ENCODE results near the gene GP2. TPM values are rescaled to one million over a fixed set of nuclear protein-coding genes. Genes with fewer than 3 reads are reported as not detected.

GP2 gene
- total and polyA plus RNA-seq, 4 donors: 4.3 to 6.4 (median 5.1) TPM

DNA sequence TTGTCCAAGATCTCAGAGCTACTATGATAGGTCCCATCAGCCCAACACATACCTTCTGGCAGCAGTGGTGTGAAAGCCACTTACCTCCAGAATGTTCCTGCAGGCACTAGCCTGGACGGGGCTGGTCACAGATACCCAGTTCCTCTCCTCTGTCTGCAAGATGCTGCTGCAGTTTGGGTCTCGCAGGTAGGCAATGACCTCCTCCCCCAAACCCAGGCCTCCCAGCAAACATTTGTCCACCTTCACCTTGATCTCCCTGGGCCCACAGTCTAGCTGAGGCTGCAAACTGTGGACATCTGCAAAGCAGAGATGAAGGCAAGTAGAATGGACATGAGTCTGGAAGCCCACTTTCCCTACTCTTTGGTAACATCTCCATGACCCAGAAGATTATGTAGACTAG is 7.1 kb downstream of the GP2 start:
- no peaks in the 10 kb centered on the region for H3K36me3 ChIP-seq (ENCODE audit: control insufficient read depth in 1 of 2, insufficient read depth in 2 of 2, low read length in 1 of 2)
- no peak for ATAC-seq (ENCODE audit: low FRiP score)
- H3K4me1 ChIP-seq (ENCODE audit: control insufficient read depth in 1 of 2, insufficient read depth in 2 of 2, low read length in 2 of 2): no peaks in the 10 kb centered on the region
- H3K27ac ChIP-seq (ENCODE audit: low read depth in 1 of 2, low read length in 2 of 2): no peak overlapping the region
- H3K9me3 ChIP-seq (ENCODE audit: control insufficient read depth, low read length): no peaks in the 10 kb centered on the region
- no peak for DNase-seq
- no peak overlapping the region for H3K4me3 ChIP-seq (ENCODE audit: low read length in 2 of 2)
- no peaks in the 10 kb centered on the region for H3K27me3 ChIP-seq (ENCODE audit: control insufficient read depth in 1 of 2, insufficient read depth in 2 of 2, low read length in 1 of 2)
- intact Hi-C loops (cut with DNase I): no loop called here
- WGBS, 2 donors: 74 to 78% methylated on average over 2 of the region's 2 CpGs

DNA sequence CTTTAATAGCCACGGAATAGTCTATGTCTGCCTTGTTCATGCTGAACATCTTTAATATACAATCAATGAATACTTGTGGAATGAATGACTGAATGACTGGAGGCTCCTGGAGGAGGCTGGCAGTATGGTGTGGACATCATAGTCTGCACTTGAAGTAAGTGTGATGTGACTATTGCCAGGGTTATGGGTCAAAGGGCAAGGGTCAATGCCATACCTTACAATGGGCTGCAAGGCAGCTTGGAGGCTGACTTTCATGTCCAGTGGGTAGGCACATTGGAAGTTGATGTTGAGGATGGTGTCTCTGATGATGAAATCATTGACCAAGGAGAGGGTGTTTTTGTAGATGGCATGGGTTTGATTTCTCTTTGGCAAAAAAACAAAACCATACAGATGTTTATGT is 7.9 kb downstream of the GP2 start:
- H3K9me3 ChIP-seq (ENCODE audit: control insufficient read depth, low read length): no peaks in the 10 kb centered on the region
- WGBS, 2 donors: 66 to 73% methylated on average over 1 of the region's 1 CpG
- no peak for DNase-seq
- intact Hi-C loops (cut with DNase I): no loop called here
- H3K4me3 ChIP-seq (ENCODE audit: low read length in 2 of 2): no peak overlapping the region
- H3K27me3 ChIP-seq (ENCODE audit: control insufficient read depth in 1 of 2, insufficient read depth in 2 of 2, low read length in 1 of 2): no peaks in the 10 kb centered on the region
- ATAC-seq (ENCODE audit: low FRiP score): no peak
- no peaks in the 10 kb centered on the region for H3K4me1 ChIP-seq (ENCODE audit: control insufficient read depth in 1 of 2, insufficient read depth in 2 of 2, low read length in 2 of 2)
- no peak overlapping the region for H3K27ac ChIP-seq (ENCODE audit: low read depth in 1 of 2, low read length in 2 of 2)
- no peaks in the 10 kb centered on the region for H3K36me3 ChIP-seq (ENCODE audit: control insufficient read depth in 1 of 2, insufficient read depth in 2 of 2, low read length in 1 of 2)

DNA sequence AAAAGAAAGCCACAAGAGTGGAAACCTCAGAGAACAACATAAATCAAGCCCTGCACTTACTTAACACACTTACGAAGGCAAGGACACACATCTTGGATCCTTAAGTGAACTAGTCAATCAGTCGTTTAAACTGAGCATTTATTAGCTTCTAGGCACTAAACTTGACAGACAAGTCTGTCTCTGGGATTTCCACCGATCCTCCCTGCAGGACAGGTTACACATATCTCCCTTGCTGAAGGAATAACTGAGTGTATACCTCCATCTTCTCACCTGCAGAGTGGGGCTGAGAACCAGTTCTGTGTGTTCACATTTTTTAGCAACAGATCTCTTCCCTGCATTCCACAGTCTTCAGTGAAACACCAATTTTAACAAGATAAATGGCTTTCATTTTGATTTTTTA is 8.9 kb downstream of the GP2 start:
- Histone ChIP-seq H3K9me3 (ENCODE audit: control insufficient read depth, low read length) (peaks cover 2% of the 10 kb centered on the region), H3K4me3 (ENCODE audit: low read length in 2 of 2) (no peak overlapping the region), H3K4me1 (ENCODE audit: control insufficient read depth in 1 of 2, insufficient read depth in 2 of 2, low read length in 2 of 2) (no peaks in the 10 kb centered on the region), H3K27ac (ENCODE audit: low read depth in 1 of 2, low read length in 2 of 2) (no peak overlapping the region), H3K36me3 (ENCODE audit: control insufficient read depth in 1 of 2, insufficient read depth in 2 of 2, low read length in 1 of 2) (no peaks in the 10 kb centered on the region), H3K27me3 (ENCODE audit: control insufficient read depth in 1 of 2, insufficient read depth in 2 of 2, low read length in 1 of 2) (no peaks in the 10 kb centered on the region)
- intact Hi-C loops (cut with DNase I): no loop called here
- ATAC-seq (ENCODE audit: low FRiP score) (no peak), DNase-seq (no peak)
- WGBS, 2 donors: 45 to 56% methylated on average over 3 of the region's 3 CpGs

DNA sequence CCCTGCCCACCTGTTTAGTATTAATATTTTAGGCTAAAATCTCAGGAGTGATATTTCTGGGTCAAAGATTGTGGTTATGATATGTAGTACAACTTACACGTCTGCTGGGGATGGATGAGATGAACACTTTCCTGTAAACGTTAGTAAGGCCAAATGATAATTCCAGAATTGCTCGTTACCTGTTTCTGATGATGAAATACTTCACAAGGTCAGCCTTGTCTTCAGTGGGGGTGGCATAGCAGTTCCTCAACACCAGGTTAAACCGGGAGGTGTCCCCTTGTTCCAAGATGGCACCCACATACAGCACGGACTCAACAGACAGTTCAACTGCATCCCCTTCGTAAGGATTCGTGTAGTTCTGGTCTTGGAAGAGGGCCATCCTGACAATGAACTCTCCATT is 9.3 kb downstream of the GP2 start:
- no peaks in the 10 kb centered on the region for H3K36me3 ChIP-seq (ENCODE audit: control insufficient read depth in 1 of 2, insufficient read depth in 2 of 2, low read length in 1 of 2)
- no peak overlapping the region for H3K4me3 ChIP-seq (ENCODE audit: low read length in 2 of 2)
- H3K9me3 ChIP-seq (ENCODE audit: control insufficient read depth, low read length): peaks cover 2% of the 10 kb centered on the region
- H3K4me1 ChIP-seq (ENCODE audit: control insufficient read depth in 1 of 2, insufficient read depth in 2 of 2, low read length in 2 of 2): no peaks in the 10 kb centered on the region
- H3K27me3 ChIP-seq (ENCODE audit: control insufficient read depth in 1 of 2, insufficient read depth in 2 of 2, low read length in 1 of 2): no peaks in the 10 kb centered on the region
- WGBS, 2 donors: 69 to 71% methylated on average over 7 of the region's 7 CpGs
- no peak overlapping the region for H3K27ac ChIP-seq (ENCODE audit: low read depth in 1 of 2, low read length in 2 of 2)
- ATAC-seq (ENCODE audit: low FRiP score) (no peak), DNase-seq (no peak)
- intact Hi-C loops (cut with DNase I): no loop called here

DNA sequence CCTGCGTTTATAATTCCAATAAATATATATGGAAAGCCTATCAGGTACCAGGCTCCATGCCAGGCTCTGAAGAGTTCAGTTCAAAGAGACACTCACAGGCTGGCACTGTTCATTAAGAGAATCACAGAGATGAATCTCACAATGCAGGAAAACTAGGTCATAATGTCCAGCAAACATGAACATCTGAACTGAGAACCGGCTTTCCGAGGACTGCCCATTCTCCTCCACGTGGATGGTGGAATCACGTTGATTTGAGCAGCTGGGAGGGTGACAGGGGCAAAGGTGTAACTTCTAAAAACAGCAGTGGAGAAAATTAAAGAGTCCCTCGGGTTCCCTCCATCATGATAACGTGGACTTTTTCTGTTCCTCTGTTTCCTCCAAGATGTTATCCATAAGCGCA is 10.2 kb downstream of the GP2 start:
- intact Hi-C loops (cut with DNase I): no loop called here
- H3K27me3 ChIP-seq (ENCODE audit: control insufficient read depth in 1 of 2, insufficient read depth in 2 of 2, low read length in 1 of 2): no peaks in the 10 kb centered on the region
- no peaks in the 10 kb centered on the region for H3K4me1 ChIP-seq (ENCODE audit: control insufficient read depth in 1 of 2, insufficient read depth in 2 of 2, low read length in 2 of 2)
- peaks cover 2% of the 10 kb centered on the region for H3K9me3 ChIP-seq (ENCODE audit: control insufficient read depth, low read length)
- no peak overlapping the region for H3K4me3 ChIP-seq (ENCODE audit: low read length in 2 of 2)
- H3K36me3 ChIP-seq (ENCODE audit: control insufficient read depth in 1 of 2, insufficient read depth in 2 of 2, low read length in 1 of 2): no peaks in the 10 kb centered on the region
- ATAC-seq (ENCODE audit: low FRiP score): no peak
- DNase-seq: no peak
- H3K27ac ChIP-seq (ENCODE audit: low read depth in 1 of 2, low read length in 2 of 2): no peak overlapping the region
- 13 to 29% methylated on average over 8 of the region's 8 CpGs for whole genome bisulfite sequencing, 2 donors

DNA sequence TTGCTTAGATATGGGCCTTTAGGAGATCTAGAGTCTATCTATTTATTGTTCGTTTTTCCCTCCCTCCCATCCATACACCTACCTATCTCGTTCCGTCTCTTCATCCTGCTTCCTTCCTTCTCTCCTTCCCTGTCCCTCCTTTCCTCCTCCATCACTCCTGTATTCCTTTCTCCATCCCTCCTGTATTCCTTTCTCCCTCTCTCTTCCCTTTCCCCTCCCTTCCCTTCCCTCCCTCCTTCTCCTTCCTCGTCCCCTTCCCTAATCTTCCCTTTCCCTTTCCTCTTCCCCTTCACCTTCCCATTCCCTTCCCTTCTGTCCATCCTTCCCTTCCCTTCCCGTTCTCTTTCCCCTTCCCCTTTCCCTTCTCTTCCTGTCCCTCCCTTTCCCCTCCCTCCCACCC is 10.6 kb downstream of the GP2 start:
- 55 to 62% methylated on average over 5 of the region's 5 CpGs for WGBS, 2 donors
- no peak for ATAC-seq (ENCODE audit: low FRiP score)
- Histone ChIP-seq H3K4me1 (ENCODE audit: control insufficient read depth in 1 of 2, insufficient read depth in 2 of 2, low read length in 2 of 2) (no peaks in the 10 kb centered on the region), H3K4me3 (ENCODE audit: low read length in 2 of 2) (no peak overlapping the region), H3K36me3 (ENCODE audit: control insufficient read depth in 1 of 2, insufficient read depth in 2 of 2, low read length in 1 of 2) (no peaks in the 10 kb centered on the region), H3K27me3 (ENCODE audit: control insufficient read depth in 1 of 2, insufficient read depth in 2 of 2, low read length in 1 of 2) (no peaks in the 10 kb centered on the region), H3K27ac (ENCODE audit: low read depth in 1 of 2, low read length in 2 of 2) (no peak overlapping the region), H3K9me3 (ENCODE audit: control insufficient read depth, low read length) (peaks cover 2% of the 10 kb centered on the region)
- no peak for DNase-seq
- intact Hi-C loops (cut with DNase I): no loop called here

DNA sequence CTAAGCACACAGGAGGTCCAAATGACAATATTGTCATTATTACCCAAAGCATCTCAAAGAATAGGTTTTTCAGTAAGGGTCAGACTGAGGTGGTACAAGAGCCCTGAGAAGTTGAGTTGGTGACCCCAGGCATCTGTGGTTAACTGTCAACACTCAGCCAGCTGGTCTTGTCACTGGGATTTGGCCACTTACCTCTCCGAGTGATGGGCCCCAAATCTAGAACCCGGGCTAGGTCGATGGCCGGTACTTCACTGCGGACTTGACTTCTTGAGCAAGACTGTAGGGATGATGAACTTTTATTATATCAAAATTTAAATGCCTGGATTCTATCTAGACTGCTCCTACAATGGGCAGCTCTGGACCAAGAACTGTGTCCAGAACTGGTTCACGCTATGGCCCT is 11.5 kb downstream of the GP2 start:
- no peaks in the 10 kb centered on the region for H3K4me1 ChIP-seq (ENCODE audit: control insufficient read depth in 1 of 2, insufficient read depth in 2 of 2, low read length in 2 of 2)
- peaks cover 5% of the 10 kb centered on the region for H3K9me3 ChIP-seq (ENCODE audit: control insufficient read depth, low read length)
- H3K36me3 ChIP-seq (ENCODE audit: control insufficient read depth in 1 of 2, insufficient read depth in 2 of 2, low read length in 1 of 2): no peaks in the 10 kb centered on the region
- no peaks in the 10 kb centered on the region for H3K27me3 ChIP-seq (ENCODE audit: control insufficient read depth in 1 of 2, insufficient read depth in 2 of 2, low read length in 1 of 2)
- DNase-seq (no peak), ATAC-seq (ENCODE audit: low FRiP score) (no peak)
- intact Hi-C loops (cut with DNase I): no loop called here
- no peak overlapping the region for H3K4me3 ChIP-seq (ENCODE audit: low read length in 2 of 2)
- no peak overlapping the region for H3K27ac ChIP-seq (ENCODE audit: low read depth in 1 of 2, low read length in 2 of 2)
- WGBS, 2 donors: 86 to 90% methylated on average over 6 of the region's 6 CpGs

DNA sequence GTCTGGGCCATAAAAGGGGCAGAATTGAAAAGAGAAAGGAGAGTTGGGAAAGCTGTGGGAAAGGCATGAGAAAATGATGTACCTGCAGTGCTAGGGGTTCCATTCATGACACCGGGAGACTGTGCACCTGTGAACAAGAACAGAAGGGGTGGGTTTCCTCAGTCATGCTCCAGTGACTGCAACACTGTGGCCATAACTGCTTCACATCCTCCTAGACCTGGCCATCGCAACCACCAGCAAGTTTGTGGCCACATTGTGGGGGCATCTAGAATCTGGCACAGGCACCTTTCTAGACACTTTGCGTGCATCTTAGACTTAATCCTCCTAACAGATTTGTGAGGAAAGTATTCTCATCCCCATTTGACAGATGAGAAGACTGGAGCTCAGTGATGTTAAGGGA is 12.7 kb downstream of the GP2 start:
- intact Hi-C loops (cut with DNase I): no loop called here
- H3K4me1 ChIP-seq (ENCODE audit: control insufficient read depth in 1 of 2, insufficient read depth in 2 of 2, low read length in 2 of 2): no peaks in the 10 kb centered on the region
- WGBS, 2 donors: 90% methylated on average over 3 of the region's 3 CpGs

DNA sequence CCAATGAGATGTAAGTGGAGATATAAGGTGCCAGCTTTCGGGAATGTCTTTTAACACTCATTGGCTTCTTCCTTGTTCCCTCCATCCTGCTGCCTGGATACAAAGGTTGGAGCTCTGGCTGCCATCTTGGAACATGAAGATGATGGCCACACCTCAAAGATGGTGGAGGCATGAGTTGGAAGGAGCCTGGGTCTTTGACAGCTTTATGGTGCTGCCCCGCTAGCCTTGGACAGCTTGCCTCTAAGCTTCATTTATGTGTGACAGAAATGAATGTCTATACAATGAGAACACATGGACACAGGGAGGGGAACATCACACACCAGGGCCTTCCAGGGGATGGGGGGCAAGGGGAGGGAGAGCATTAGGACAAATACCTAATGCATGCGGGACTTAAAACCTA is 13.6 kb downstream of the GP2 start:
- intact Hi-C loops (cut with DNase I): no loop called here
- WGBS, 2 donors: 87 to 88% methylated on average over 3 of the region's 3 CpGs

More for the DNA sequence above, 12.7 kb downstream of the GP2 start:
- no peak overlapping the region for H3K4me3 ChIP-seq (ENCODE audit: low read length in 2 of 2)
- no peak overlapping the region for H3K27ac ChIP-seq (ENCODE audit: low read depth in 1 of 2, low read length in 2 of 2)
- ATAC-seq (ENCODE audit: low FRiP score) (no peak), DNase-seq (no peak)
- no peaks in the 10 kb centered on the region for H3K36me3 ChIP-seq (ENCODE audit: control insufficient read depth in 1 of 2, insufficient read depth in 2 of 2, low read length in 1 of 2)
- H3K9me3 ChIP-seq (ENCODE audit: control insufficient read depth, low read length): peaks cover 5% of the 10 kb centered on the region
- H3K27me3 ChIP-seq (ENCODE audit: control insufficient read depth in 1 of 2, insufficient read depth in 2 of 2, low read length in 1 of 2): no peaks in the 10 kb centered on the region

More for the DNA sequence above, 13.6 kb downstream of the GP2 start:
- no peak for DNase-seq
- Histone ChIP-seq H3K9me3 (ENCODE audit: control insufficient read depth, low read length) (peaks cover 5% of the 10 kb centered on the region), H3K4me3 (ENCODE audit: low read length in 2 of 2) (no peak overlapping the region), H3K4me1 (ENCODE audit: control insufficient read depth in 1 of 2, insufficient read depth in 2 of 2, low read length in 2 of 2) (no peaks in the 10 kb centered on the region), H3K36me3 (ENCODE audit: control insufficient read depth in 1 of 2, insufficient read depth in 2 of 2, low read length in 1 of 2) (no peaks in the 10 kb centered on the region), H3K27ac (ENCODE audit: low read depth in 1 of 2, low read length in 2 of 2) (no peak overlapping the region), H3K27me3 (ENCODE audit: control insufficient read depth in 1 of 2, insufficient read depth in 2 of 2, low read length in 1 of 2) (no peaks in the 10 kb centered on the region)
- no peak for ATAC-seq (ENCODE audit: low FRiP score)

Measured in aorta (tissue), 5 donors.